ENCODE data around the gene LETM1.

DNA sequence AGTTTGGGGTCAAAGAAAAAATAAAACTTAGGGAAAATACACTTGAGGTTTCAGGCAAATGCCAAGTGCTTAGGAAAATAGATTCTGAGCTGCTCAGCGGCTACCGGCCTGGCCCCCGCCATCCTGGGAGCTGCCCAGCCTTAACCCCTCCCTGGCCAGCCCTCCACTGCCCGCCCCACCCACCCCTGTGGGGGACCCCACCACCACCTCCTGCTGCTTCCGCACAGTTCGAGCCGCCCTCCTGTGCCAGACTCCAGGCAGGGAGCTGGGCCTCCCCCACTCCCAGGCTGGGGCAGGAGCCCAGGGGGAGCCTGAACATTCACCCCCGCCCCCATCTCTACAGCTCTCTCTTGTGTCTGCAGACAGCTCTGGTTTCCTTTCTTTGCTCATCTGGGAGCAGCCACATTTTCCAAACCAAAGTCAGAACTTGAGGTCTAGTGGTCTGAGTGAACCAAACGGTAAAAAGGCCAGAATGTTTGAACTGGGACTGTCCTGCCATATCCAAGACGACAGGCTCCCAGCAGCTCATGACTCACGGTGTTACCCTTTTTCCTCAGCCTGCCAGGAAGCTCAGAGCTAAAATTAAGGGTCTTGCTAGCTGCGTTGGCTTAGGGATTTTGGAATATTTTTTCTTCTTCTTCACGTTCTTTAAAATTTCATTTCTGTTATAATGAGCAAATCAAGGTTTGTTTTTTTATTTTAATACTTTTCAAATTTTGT, 67.5 kb downstream of the LETM1 start:
- TF ChIP-seq, protein P1, sequence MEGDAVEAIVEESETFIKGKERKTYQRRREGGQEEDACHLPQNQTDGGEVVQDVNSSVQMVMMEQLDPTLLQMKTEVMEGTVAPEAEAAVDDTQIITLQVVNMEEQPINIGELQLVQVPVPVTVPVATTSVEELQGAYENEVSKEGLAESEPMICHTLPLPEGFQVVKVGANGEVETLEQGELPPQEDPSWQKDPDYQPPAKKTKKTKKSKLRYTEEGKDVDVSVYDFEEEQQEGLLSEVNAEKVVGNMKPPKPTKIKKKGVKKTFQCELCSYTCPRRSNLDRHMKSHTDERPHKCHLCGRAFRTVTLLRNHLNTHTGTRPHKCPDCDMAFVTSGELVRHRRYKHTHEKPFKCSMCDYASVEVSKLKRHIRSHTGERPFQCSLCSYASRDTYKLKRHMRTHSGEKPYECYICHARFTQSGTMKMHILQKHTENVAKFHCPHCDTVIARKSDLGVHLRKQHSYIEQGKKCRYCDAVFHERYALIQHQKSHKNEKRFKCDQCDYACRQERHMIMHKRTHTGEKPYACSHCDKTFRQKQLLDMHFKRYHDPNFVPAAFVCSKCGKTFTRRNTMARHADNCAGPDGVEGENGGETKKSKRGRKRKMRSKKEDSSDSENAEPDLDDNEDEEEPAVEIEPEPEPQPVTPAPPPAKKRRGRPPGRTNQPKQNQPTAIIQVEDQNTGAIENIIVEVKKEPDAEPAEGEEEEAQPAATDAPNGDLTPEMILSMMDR (IDR thresholded peaks at IDR 0.05; ENCODE audit: control extremely low read depth in 1 of 3, insufficient read depth in 1 of 3, low read depth in 1 of 3, low read length in 3 of 3) = no peak
- no peak for TF ChIP-seq SRF (IDR thresholded peaks at IDR 0.05; ENCODE audit: low read depth, low read length)
- no peak for TF ChIP-seq EP300 (IDR thresholded peaks at IDR 0.05; ENCODE audit: borderline replicate concordance in 1 of 2, low read depth in 2 of 2, low read length in 2 of 2)
- no peak for TF ChIP-seq SUZ12 (IDR thresholded peaks at IDR 0.05; ENCODE audit: low read length)
- TF ChIP-seq NANOG (IDR thresholded peaks at IDR 0.05; ENCODE audit: insufficient read depth, low read depth, low read length, poor library complexity, severe bottlenecking) = no peak
- no peak for TF ChIP-seq POLR2AphosphoS5 (IDR thresholded peaks at IDR 0.05; ENCODE audit: low read depth, low read length)
- TF ChIP-seq CTBP2 (IDR thresholded peaks at IDR 0.05; ENCODE audit: borderline replicate concordance, insufficient read depth, insufficient read length, low read length) = no peak
- TF ChIP-seq SP1 (IDR thresholded peaks at IDR 0.05; ENCODE audit: low read depth, low read length) = no peak
- no peak for TF ChIP-seq PHF8 (conservative IDR thresholded peaks at IDR 0.05; ENCODE audit: low read depth, low read length)
- TF ChIP-seq CBX5 (IDR thresholded peaks at IDR 0.05; ENCODE audit: low read depth, low read length) = no peak
- no peak for TF ChIP-seq CEBPB (IDR thresholded peaks at IDR 0.05; ENCODE audit: low read depth, low read length)
